Transverse colon (tissue), 4 donors: ENCODE measurements around the gene AGAP1.

Experiments
- CTCF ChIP-seq, 5 experiments: fragments of 200-600 bp in 3 of 5; fragments of 450-650 bp in 2 of 5; sonication (generic) in 3 of 5; IDR thresholded peaks; 1 replicate in 2 of 5; 2 replicates in 3 of 5; pipeline ENCODE4 v1.5.1; 2016 to 2017; ENCODE audit warnings: antibody characterized with exemption in 5 of 5, inconsistent platforms in 3 of 5, mild to moderate bottlenecking in 2 of 5, moderate library complexity in 1 of 5
- POLR2AphosphoS5 ChIP-seq, 3 donors: sonication (generic); formaldehyde crosslinking; IDR thresholded peaks; one replicate each; pipeline ENCODE4 v1.6.1; 2016; ENCODE audit warnings: antibody characterized with exemption in 3 of 3

- no peak for TF ChIP-seq CTCF (IDR thresholded peaks at IDR 0.05)
- TF ChIP-seq POLR2AphosphoS5 (IDR thresholded peaks at IDR 0.05) = no peak
Measured at GRCh38 chr2:235768606-235769005, 274.8 kb downstream of the AGAP1 start.
